Left hindlimb (tissue), 1 donor: ENCODE measurements around the gene PDE10A.
"Not testable (repeated sequence)": the region's sequence is repeated elsewhere in the genome, so short reads cannot be mapped to it uniquely, and the experiment has no call there.

ENCODE experiments used
- DNase-seq: peaks from one replicate; pipeline ENCODE4 v3.0.0-alpha.2; 2018

PDE10A gene

DNA sequence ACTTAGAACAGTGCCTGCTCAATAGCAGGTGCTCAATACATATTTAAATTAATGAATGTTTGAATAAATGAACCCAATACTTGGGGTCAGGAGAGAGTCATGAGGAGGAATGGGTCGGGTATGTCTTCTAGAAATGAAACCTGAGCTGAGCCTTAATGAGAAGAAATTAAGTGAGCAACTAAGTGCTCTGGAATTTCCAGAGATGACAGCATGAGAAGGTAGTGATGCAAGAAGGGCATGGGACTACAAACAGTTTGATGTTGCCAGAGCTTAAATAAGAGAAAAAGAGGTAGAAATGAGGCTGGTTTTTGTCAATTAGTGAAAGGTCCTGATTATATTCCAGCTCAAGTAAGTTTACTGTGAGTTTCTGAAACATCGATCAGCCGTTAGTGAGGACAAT lies 82.9 kb downstream of the PDE10A start:
- DNase-seq = no peak

DNA sequence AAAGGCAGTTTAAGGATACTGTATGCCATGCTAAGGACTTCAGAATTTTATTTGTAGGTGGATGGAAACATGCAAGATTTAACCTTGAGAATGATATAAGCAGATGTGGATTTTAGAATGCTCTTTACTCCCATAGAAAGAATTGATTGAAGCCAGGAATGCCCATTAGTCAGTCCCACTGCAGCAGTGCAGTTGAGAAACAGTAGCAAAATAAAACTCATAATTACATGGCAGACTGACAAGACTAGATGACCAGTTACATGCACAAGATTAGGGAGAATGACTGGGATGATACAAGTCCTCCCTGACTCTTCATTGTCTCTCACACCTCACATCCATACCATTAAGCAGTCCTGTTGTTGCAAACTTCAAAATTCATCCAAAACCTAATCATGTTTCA lies 83.9 kb downstream of the PDE10A start:
- DNase-seq = no peak

DNA sequence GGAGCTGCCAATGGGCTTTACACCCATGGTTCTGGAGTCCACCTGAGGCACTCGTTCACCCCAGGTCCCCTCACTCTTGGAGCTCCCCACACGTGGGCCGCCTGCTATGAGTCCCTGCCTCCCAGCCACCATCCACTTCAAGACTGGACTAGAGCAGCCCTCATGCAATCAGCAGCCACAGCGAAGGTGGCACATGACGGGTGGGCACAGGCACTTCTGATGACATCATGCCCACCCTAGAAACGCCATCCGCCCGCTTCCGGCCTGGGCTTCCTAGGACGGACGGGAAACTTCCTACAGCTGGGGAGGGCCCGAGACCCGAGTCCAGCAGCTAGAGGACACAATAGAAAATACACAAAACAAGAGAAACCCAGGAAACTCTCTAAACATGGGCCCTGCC lies 85.5 kb downstream of the PDE10A start:
- no peak for DNase-seq

GRCh38 chr6:165575158-165575549 lies 87.9 kb downstream of the PDE10A start:
- no peak for DNase-seq

DNA sequence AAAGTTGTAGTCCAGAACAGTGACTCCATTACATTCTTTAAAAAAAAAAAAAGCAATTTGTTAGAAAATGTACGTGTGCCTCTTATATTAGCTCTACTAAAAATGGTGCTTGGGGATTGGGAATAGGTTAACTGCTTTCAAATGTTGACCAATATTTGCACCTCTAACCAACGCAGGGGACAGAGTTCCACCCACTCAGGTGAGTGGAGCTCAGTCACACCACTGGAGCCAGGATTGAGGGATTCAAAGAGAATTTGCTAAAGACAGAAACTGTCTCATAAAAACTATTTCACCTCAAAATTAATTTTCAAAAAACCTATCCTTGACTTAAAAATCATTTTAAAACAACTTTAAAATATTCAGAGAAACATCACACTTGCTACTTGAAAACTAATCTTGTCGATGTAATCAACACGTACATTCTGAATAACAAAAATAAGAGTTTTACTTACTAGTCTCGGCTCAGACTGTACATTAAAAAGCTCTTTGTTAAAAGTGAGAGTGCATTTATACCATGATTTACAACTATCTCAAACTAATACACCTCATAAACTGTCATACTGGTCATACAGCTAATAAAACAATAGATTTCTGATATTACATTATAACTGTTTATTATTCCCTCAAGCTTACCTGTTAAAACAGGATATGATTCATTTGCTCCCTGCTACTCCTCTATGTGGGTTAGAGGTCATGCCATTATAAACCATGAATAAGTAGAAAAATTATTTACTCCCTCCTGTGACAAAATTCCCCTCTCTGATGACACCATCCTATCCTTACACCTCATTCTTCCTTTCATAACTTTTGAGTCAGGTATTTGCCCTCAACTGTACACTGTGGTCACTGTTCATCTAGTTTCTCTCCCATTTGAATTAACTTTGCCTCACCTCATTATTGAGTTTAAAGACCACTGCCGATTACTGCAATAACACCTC lies 88.6 kb downstream of the PDE10A start:
- no peak for DNase-seq

DNA sequence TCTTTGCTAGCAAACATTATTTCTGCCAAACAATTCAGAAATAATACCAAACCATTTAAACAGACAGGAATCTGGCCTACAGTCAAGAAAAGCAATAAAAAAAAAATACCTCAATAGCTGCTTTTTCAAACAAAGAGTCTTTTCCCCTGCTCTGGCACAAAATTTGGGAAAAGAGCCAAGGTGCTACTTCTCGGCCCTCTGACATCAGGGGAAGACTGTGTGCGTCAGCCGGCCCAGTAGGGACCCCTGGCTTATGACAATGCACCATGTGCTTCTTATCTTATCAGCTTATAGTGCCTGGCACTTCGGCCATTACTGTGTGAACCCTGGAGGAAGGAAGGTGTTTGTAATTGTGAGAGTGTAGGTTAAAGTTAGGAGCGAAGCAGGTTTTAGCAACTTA lies 89.4 kb downstream of the PDE10A start:
- peak; percentile 66 for DNase-seq

- no peak for DNase-seq
Observed at GRCh38 chr6:165571721-165572132, 91.3 kb downstream of the PDE10A start.

- no peak for DNase-seq
Observed at GRCh38 chr6:165571068-165571682, 91.9 kb downstream of the PDE10A start.

GRCh38 chr6:165568326-165568725 lies 94.7 kb downstream of the PDE10A start:
- no peak for DNase-seq

- no peak for DNase-seq
Observed at GRCh38 chr6:165566088-165566828, 96.8 kb downstream of the PDE10A start.

DNA sequence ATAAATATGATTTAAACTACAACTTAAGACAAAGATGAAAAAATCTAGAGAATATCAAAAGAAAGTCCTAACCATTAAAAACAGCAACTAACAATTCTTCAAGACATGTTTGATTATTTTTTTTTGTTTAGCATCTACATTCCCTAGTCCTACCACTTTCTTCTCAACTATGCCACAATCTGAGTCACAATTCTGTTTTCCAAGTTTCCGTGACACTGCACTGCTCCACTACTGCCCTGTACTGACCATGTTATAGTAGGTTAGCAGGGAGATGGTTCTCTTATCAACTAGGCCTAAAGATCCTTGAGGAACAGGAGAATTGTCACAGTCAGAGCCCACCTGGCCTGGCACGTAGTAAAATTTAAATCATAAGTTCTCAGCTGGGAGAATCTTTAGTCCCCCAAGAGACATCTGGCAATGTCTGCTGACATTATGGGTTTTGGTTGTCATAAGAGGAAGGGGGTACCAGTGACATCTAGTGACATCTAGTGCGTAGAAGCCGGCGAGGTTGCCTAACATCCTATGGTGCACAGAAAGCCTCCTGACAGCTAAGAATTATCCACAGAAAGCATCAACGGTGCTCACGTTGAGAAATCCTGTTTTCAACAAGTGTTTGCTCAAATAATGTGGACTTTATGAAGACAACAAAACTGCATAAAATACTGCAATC lies 100.5 kb downstream of the PDE10A start:
- no peak for DNase-seq

DNA sequence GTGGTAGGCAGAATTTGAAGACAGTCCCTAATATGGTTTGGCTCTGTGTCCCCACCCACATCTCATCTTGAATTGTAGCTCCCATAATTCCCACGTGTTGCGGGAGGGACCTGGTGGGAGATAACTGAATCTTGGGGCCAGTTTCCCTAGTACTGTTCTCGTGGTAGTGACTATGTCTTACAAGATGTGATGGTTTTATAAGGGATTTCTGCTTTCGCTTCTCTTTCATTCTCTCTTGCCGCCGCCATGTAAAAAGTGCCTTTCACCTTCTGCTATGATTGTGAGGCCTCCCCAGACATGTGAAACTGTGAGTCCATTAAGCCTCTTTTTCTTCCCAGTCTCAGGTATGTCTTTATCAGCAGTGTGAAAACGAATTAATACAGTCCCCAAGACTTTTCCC lies 103.4 kb downstream of the PDE10A start:
- DNase-seq = no peak

GRCh38 chr6:165558097-165558496 lies 104.9 kb downstream of the PDE10A start:
- DNase-seq = not testable (repeated sequence)

- DNase-seq = no peak
Observed at GRCh38 chr6:165557674-165558073, 105.4 kb downstream of the PDE10A start.

GRCh38 chr6:165556116-165556843 lies 106.8 kb downstream of the PDE10A start:
- no peak for DNase-seq

GRCh38 chr6:165554644-165555043 lies 108.4 kb downstream of the PDE10A start:
- DNase-seq = not testable (repeated sequence)

- DNase-seq = no peak
Observed at GRCh38 chr6:165552248-165552736, 110.7 kb downstream of the PDE10A start.

GRCh38 chr6:165551828-165552227 lies 111.2 kb downstream of the PDE10A start:
- no peak for DNase-seq

- no peak for DNase-seq
Observed at GRCh38 chr6:165548450-165548849, 114.6 kb downstream of the PDE10A start.

DNA sequence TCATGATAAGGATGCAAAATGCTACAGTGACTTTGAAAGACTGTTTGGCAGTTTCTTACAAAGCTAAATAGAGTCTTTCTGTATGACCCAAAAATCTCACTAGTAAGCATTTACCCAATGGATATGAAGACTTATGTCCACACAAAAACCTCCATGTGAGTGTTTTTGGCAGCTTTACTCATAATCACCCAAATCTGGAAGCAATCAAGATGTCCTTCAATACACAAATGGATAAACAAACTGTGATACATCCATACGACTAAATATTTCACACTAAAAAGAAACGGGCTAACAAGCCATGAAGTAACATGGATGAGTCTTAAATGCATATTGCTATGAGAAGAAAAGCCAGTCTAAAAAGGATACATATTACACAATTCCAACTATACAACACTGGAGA lies 117.2 kb downstream of the PDE10A start:
- no peak for DNase-seq

DNA sequence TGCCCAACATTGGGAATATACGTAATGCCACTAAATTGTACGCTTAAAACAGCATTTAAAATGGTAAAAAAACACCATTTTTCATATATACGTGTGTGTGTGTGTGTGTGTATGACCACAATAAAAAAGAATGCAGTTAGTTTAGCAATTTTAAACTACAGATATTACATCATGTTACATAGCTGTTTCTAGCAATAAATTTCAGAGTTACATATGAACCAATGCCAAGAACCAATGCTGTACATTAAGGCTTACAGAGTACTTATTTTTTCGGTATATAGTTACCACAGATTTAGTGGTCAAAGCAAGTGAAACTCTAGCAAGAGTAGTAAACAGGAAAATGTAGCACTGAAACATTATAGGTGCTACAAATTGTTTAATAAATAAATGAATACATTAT lies 119.3 kb downstream of the PDE10A start:
- no peak for DNase-seq

GRCh38 chr6:165536911-165537310 lies 126.1 kb downstream of the PDE10A start:
- no peak for DNase-seq
